HG02943 (cell line): ENCODE measurements around the gene SLC25A25.

Source experiments
- ATAC-seq: cut with Tn5 transposase; IDR thresholded peaks from one replicate; pipeline ENCODE4 v1.9.1; 2021; ENCODE audit warnings: mild to moderate bottlenecking, low read depth, moderate library complexity; ENCODE audit not compliant: unreplicated experiment

SLC25A25 gene

DNA sequence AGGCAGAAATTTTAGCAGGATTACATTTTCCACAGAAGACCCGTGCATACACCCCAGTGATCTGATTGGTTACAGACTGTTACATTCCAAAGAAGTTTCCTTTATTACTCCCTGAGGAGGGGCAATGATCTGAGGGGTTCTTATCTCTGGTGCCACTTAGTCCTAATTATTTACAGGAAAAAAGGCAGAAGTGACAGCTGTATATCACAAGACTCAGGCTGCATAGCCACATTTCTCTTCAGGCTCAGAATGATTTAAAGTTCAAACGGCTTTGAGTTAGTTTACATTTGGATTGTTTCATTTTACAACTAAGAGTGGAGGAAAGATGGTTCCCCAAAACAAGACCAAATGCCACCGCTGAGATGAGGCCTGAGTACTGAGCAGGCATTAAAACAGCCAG, 18.2 kb upstream of the SLC25A25 start:
- ATAC-seq, result no peak

DNA sequence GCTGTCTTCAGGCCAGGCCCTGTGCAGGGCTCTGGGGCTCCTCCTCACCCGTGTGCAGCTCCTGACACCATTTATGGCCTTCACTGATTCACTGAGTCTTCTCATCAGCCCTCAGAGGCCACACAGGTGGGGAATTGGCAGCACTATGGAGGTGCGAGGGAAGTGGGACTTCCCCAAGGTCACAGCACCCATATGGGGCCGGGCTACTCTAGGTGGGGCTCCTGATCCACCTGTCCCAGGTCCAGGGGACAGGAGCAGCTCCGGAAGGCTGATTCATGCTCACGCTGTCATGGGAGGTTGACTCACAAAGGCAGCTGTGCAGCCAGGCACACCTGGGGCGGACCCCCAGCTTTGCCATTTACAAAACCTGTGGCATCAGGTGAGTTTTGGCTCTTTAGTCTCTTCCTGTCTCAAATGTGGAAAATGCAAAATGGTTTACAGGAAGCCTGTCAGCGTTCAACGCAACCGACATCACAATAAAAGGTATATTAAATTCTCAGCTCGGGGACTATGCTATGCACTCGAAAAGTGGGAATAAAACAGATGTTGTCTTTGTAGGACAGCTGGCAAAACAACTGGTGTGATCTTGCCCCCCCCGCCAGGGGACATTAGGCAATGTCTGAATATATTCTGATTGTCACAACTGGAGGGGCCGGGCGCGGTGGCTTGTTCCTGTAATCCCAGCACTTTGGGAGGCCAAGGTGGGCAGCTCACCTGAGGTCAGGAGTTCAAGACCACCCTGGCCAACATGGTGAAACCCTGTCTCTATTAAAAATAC, 15.9 kb upstream of the SLC25A25 start:
- no peak for ATAC-seq

- no peak for ATAC-seq
Measured at GRCh38 chr9:128053560-128053959, 14.5 kb upstream of the SLC25A25 start.

DNA sequence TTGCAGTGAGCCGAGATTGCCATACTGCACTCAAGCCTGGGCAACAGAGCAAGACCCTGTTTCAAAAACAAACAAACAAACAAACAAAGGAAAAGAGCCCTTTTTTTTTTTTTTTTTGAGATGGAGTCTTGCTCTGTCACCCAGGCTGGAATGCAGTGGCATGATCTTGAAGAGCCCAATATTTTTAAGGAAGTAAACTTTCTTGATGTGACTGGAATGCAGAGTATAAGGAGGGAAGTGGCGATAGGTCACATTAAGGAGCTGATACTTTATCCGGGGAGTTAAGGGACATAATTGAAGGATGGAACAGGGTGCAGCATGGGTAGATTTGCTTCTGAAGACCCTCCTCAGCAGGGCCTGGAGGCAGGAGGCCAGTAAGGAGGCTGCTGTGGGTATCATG, 13.9 kb upstream of the SLC25A25 start:
- ATAC-seq, result no peak

- no peak for ATAC-seq
Measured at GRCh38 chr9:128055344-128056040, 12.5 kb upstream of the SLC25A25 start.

DNA sequence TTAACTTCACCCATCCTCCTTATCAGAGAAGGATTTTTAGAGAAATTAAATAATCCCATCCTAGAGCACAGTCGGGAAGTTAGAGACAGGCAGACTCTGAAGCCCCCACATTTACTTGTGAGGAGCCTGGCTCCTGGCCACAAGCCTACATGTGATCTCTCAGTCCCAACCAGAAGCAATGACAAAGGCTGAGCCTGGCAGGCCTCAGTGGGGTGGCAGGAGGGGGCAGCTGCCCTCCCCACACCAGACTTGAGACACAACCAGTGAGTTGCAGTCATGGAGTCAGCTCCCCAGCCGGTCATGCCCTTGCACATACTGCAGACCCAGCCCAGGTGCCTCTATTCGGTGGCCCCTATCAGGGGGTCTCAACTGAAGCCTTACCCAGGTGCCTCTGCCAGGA, 11.9 kb upstream of the SLC25A25 start:
- no peak for ATAC-seq

DNA sequence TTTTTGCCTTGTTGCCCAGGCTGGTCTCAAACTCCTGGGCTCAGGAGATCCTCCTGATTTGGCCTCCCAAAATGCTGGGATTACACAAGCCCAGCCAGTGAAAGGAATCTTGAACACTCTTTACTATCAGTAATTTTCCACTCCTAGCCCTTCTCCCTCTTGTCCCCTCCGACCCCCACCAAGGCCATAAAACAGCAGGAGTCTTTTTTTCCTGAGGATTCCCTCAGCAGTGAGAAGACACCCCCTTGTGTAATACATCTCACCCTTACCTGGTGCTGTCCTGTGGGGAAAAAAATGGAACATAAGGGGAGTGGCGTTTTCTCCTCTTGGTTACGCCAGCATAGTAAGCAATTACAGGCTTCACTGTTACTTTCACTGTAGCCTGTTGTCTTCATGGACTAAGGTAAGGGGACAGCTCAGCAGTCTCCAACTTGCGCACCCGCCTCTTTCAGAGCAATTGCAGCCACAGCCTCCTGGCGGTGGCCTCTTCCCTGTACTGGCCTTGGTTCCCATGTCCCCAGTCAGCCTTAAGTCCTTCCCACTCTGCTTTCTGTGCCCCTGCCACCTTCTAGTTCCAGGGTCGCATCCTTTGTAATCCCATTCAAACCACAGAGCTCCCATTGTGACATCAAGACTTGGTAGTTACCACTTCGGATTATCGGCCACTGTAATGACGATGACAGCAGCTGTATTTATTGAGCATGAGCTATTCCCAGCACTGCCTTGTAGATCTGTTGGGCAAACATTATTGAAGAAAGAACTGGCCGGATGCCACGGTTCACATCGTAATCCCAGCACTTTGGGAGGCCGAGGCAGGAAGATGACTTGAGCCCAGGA, 10.9 kb upstream of the SLC25A25 start:
- ATAC-seq, result no peak

DNA sequence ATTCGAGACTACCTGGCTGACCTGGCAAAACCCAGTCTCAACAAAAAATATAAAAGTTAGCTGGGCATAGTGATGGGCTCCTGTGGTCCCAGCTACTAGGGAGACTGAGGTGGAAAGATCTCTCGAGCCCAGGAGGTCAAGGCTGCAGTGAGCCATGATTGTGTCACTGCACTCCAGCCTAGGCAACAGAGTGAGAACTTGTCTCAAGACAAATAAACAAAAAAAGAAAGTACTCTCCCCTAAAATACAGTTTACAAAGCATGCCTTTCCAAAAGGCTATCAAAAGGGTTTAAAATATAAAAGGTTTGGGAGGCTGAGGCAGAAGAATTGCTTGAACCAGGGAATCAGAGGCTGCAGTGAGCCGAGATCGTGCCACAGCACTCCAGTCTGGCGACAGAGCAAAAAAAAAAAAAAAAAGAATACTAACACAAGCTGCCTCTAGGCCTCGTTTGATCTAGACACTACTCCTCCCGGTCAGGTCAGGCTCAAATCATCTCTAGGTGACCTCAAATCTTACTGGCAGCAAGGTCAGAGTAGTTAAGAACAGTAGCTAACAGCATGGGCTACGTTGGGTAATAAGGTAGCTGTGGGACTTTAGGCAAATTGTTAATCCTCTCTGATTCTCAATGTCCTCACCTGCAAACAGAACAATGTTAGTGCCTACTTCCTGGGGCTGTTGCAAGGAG, 10.2 kb upstream of the SLC25A25 start:
- ATAC-seq, result no peak

DNA sequence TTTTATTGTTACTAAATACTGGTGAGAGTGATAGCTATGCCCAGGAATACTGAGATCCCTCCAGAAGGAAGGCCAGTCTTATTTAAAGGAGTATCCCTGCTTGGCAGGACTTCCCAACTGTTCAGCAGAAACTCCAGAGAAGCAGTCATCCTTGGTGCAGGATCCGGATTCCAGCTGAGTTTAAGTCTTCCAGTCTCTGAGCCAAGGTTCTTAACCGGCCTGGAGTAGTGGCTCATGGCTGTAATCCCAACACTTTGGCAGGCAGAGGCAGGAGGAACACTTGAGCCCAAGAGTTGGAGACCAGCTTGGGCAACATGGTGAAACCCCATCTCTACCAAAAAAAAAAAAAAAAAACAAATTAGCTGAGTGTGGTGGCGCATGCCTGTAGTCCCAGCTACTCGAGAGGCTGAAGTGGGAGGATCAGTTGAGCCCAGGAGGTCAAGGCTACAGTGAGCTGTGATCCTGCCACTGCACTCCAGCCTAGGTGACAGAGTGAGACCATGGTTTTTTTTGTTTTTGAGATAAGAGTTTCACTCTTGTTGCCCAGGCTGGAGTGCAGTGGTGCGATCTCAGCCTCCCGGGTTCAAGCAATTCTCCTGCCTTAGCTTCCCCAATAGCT, 8.6 kb upstream of the SLC25A25 start:
- no peak for ATAC-seq

- no peak for ATAC-seq
Measured at GRCh38 chr9:128061275-128061960, 6.6 kb upstream of the SLC25A25 start.

GRCh38 chr9:128062279-128062678, 5.8 kb upstream of the SLC25A25 start:
- ATAC-seq, result no peak

GRCh38 chr9:128062846-128063831, 4.9 kb upstream of the SLC25A25 start:
- no peak for ATAC-seq

DNA sequence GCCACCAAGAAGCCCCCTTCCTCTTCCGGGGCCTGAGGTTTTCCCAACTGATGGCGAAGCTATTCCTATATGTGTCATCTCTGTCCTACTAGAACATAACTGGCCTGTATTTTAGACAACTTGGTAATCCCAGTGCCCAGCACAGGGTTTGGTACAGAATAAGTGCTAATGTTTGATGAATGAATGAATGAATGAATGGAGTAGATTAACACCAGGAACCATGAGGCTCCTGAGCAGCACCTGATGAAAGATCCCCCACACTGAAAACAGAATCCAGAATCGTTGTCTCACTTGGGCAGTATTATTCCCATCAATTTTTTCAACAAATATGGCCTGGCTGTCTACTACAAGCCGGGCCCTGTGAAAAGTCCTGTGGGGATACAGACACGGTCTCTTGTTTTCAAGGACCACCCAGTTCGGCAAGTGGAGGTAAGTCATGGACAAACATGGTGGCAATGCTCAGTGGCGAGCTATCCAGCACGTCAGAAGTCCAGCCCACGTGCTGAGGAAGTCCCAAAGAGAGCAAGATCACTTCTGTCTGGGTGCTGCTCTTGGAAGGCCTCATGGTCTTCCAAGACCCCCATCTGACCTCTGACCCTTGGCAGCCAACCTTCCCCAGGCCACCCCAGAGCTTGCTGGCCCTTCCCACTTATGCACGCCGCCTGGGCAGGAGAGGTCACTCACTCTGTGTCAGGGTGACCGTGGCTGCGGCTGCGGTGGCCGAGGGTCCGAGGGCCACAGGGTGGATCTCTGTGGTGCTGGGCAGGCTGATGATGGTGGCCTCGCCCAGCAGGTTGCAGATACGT, 1.9 kb upstream of the SLC25A25 start:
- ATAC-seq, result no peak

DNA sequence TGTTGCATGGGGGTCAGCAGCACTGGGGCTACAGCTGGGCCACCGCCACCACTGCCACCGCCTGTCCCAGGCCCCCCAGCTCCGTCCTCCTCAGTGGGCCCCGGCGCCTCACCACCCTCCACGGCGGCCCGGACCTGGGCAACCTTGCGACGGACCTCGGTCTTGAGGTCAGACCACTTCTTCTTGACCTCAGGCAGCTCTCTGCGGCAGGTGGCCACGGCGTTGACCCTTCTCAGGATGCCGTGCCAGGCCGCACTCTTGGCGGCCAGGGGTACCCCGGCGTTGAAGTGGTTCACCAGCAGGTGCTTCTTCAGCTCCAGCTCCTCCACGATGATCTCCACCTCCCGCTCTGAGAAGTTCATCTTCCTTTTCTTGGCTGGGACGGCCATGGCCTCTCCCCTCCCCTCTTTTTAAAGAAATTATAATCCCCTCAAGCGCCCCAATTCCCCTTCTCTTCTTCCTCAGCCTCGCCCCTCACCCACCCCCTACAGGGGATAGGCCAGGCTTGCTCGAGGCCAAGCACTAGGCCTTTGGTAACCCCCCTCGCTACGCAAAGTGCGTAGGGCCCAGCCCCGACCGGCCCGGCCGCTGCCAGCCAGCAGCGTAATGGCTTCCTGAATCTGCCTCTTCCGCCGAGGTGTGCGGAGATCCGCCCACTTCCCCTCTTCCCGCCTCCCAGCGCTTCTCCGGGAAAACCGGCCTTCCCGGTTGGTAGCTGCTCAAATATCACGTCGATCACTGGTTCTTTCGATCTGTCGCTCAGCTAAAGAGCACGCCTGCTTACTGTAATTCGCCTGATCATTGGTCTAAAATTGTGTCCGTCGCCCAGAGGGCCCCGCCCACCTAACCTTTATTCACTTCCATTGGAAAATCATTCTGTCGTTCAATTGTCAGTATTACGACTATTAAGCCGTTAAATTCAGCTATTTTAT, 1.1 kb upstream of the SLC25A25 start, which contains the start of gene NAIF1:
Gene NAIF1 (minus strand): TSS at position 608 of the 932 bp plus-strand sequence. CDS start 219 bp downstream, at position 389.
- ATAC-seq, result peak; percentile 64

- ATAC-seq, result no peak
Measured at GRCh38 chr9:128068386-128069205, 564 bp downstream of the SLC25A25 start.

DNA sequence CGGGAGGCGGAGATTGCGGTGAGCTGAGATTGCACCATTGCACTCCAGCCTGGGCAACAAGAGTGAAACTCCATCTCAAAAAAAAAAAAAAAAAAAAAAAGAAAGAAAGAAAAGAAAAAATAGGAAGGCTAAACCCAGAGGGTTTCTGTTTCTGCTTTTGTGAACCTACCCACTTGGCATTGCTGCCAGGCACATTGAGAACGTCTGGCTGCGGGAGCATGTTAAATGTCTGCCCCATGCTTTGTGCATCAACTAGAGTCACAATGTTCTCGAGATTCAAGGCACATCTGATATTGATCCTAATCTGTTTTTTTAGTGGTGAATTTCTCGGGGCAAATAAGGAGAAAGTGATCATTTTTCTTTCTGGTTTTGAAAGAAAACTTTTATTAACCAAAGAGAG, 2.8 kb downstream of the SLC25A25 start:
- no peak for ATAC-seq
